NCI-H1092 (cell line): ENCODE data around the gene MLH1.
"Not testable (repeated sequence)": the region's sequence is repeated elsewhere in the genome, so short reads cannot be mapped to it uniquely, and the experiment has no call there.

ENCODE experiments used
- DNase-seq: peaks from one replicate; lab custom pipeline; 2025; lab: John Stamatoyannopoulos, UW

Gene MLH1

GRCh38 chr3:37039161-37039846 is 46.0 kb downstream of the MLH1 start:
- DNase-seq, result no peak

GRCh38 chr3:37040231-37040630 is 46.9 kb downstream of the MLH1 start:
- no peak for DNase-seq

- DNase-seq, result no peak
Observed at GRCh38 chr3:37041546-37042195, 48.4 kb downstream of the MLH1 start.

- not testable (repeated sequence) for DNase-seq
Observed at GRCh38 chr3:37042712-37043111, 49.4 kb downstream of the MLH1 start.

- DNase-seq, result peak; percentile 9
Observed at GRCh38 chr3:37050282-37050681, 57.0 kb downstream of the MLH1 start.

- no peak for DNase-seq
Observed at GRCh38 chr3:37052860-37053259, 59.5 kb downstream of the MLH1 start.

- DNase-seq, result no peak
Observed at GRCh38 chr3:37053337-37053736, 60.0 kb downstream of the MLH1 start.

- no peak for DNase-seq
Observed at GRCh38 chr3:37053753-37054152, 60.4 kb downstream of the MLH1 start.

GRCh38 chr3:37054370-37054769 is 61.1 kb downstream of the MLH1 start:
- DNase-seq, result no peak

- DNase-seq, result not testable (repeated sequence)
Observed at GRCh38 chr3:37055077-37055476, 61.8 kb downstream of the MLH1 start.

- no peak for DNase-seq
Observed at GRCh38 chr3:37056826-37057225, 63.5 kb downstream of the MLH1 start.

GRCh38 chr3:37058117-37058516 is 64.8 kb downstream of the MLH1 start:
- no peak for DNase-seq

- no peak for DNase-seq
Observed at GRCh38 chr3:37064747-37065146, 71.4 kb downstream of the MLH1 start.

GRCh38 chr3:37067577-37067976 is 74.3 kb downstream of the MLH1 start:
- no peak for DNase-seq

GRCh38 chr3:37068031-37068430 is 74.7 kb downstream of the MLH1 start:
- no peak for DNase-seq

- DNase-seq, result no peak
Observed at GRCh38 chr3:37071921-37072320, 78.6 kb downstream of the MLH1 start.

- DNase-seq, result no peak
Observed at GRCh38 chr3:37072892-37073291, 79.6 kb downstream of the MLH1 start.

GRCh38 chr3:37074178-37074577 is 80.9 kb downstream of the MLH1 start:
- no peak for DNase-seq

GRCh38 chr3:37075955-37076354 is 82.6 kb downstream of the MLH1 start:
- DNase-seq, result no peak

- no peak for DNase-seq
Observed at GRCh38 chr3:37082317-37082716, 89.0 kb downstream of the MLH1 start.

- DNase-seq, result no peak
Observed at GRCh38 chr3:37086918-37087317, 93.6 kb downstream of the MLH1 start.

- no peak for DNase-seq
Observed at GRCh38 chr3:37087870-37088269, 94.6 kb downstream of the MLH1 start.

- DNase-seq, result no peak
Observed at GRCh38 chr3:37092484-37092883, 99.2 kb downstream of the MLH1 start.

- no peak for DNase-seq
Observed at GRCh38 chr3:37093481-37093880, 100.2 kb downstream of the MLH1 start.
